GM19328 (cell line): ENCODE measurements around the gene MPPED1.

Source experiments
- ATAC-seq: cut with Tn5 transposase; IDR thresholded peaks from one replicate; pipeline ENCODE4 v1.9.1; 2021; ENCODE audit warnings: mild to moderate bottlenecking, moderate library complexity; ENCODE audit not compliant: unreplicated experiment

MPPED1 gene

DNA sequence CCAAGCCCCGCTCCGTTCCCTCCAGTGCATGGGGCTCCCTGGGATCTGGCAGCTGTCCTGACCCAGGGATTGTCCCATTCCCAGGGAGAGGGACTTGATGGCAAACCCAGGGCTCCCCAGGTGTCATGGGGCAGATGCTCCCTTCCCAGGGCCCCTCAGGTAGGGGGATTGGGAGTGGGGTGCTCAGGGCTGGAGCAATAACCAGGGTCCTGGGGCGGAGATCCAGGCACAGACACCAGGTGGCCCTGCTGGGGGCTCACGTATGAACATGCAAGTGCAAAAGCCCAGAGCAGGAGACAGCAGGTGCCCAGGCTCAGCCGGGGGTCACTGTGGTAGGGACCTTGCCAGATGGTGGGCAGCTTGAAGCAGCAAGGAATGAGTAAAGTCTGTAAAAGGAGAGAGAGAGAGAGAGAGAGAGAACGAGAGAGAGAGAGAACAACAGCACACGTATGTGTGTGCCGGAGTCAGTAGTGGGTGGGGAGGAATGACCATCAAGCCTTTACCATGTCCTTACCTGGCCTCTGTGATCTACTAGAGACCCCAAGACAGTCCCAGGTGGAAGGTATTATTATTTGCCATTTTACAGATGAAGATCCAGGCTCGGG is 19.3 kb upstream of the MPPED1 start:
- ATAC-seq: no peak

DNA sequence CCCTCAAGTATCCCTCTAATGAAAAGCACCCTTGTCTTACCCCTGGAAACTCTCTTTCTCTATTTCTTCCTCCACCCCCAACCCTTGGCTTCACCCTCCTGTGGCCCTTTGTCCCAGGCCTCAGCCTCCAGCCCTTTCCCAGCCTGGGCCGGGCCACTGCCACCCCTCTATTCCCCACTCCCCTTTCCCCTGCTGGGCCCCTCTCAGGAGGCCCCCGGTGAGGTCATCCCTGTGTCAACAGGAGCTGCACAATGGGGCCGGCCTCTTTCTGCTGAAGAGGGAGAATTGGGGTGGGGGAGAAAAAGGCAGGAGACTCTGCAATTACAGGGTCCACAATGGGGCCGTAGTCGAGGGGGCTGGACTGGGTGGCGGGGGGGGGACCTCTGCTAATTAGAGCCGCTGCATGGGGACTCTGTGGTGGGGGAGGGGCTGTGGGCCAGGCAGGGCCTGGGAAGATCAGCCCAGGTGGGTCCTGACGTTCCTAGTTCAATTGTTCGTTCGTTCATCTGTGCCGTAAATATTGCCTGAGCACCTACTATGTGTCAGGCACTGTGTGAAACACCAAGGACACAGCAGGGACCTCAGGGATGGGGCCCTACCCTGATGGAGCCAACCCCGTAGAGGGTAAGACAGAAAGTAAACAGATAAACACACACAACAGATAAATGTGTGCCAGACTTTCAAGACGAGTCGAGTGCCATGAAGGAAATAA is 18.5 kb upstream of the MPPED1 start:
- ATAC-seq: no peak

DNA sequence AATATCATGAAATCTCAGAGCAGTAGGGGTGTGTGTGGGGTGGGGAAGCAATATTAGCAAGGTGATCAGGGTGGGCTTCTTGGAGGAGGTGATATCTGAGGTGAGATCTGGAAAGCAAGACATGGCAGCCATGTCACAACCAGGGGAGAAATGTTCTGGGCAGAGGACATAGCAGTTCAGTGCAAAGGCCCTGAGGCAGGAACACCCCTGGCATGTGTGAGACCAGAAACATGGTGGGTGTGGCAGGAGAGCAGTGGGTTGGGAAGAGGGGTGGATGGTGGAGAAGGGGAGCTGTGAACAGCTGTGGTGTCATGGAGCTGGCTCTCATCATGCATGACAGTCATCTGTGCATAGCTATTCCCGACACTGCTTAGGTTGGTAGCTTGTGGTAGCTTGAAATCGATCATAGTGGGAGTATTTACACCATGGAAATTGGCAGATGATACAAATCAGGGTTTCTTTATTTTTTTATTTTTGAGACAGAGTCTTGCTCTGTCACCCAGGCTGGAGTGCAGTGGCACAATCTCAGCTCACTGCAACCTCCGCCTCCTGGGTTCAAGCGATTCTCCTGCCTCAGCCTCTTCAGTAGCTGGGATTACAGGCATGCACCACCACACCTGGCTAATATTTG is 17.9 kb upstream of the MPPED1 start:
- ATAC-seq: no peak

DNA sequence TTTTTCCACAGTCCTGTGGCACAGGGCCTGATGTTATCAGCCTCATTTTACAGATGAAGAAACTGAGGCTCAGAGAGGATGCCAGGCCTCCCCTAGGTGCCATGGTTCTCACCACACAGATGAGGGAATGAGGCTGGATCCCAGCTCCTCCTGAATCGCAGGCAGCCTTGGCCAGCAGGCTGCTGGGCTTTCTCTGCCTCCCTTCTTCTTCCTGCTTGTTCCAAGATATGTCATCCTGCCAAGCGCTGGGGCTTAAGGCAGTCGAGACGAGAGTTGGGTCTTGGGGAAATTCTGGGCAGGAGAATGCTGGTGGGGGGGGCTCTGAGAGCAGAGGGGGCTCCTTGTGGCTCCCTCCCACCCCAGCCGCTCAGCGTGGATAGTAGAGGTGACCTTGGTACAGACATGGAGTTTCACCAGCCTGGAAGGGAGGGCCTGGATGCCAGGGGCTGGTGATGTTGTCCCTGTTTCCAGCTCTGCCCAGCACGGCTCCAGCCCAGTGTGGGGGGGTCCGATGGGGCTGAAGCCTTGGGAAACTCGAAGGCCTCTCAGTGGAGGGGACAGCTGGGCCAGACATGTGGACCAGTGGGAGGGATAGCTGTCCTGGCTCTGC is 16.6 kb upstream of the MPPED1 start:
- no peak for ATAC-seq

DNA sequence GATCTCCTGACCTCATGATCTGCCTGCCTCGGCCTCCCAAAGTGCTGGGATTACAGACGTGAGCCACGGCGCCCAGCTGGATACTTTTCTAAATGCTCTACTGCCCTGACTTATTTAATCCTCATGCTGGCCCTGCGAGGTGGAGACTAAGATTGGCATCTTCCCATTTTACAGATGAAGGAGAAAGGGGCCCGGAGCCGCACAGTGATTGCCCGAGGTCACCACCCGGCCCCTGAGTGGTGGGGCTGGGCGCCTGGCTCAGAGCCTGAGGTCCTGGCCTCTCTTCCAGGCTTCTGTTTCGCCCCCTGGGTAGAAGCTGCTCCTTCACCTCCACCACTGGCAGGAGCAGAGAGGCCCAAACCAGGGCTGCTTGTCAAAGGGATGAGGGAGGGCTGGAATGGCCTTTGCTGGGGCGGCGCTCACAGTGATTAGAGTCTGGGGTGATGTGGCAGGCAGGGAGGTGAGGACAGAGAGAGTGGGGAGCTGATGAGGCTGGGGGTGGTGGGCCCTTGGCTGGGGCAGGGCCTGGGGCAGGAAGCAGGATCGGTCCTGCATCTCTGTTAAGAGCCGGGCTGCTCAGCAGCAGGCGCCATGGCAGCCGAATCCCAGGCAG is 15.4 kb upstream of the MPPED1 start:
- no peak for ATAC-seq

DNA sequence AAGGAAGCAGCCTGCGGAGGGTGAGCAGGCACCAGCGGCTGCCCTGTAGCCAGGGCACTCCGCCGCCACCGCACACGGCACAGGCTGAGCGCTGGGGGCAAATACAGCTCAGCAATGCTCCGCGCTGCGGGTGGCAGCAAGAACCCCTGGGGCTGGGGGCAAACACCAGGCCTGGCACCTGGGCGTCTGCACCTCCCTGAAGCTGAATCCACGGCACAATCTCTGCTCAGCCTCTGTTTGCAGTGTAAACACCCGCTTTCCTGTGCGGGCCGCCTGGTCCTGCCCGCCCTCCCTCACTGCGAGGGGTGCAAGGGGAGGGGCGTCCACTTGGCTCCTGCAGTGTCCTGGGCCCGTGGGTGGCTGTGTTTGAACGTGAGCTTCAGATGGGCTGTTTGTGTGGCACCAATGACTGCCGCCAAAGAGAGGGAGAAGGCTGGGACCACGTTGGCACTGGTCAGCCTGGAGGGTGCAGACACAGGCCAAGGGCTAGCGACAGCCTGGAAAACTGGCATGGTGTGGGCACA is 14.8 kb upstream of the MPPED1 start:
- no peak for ATAC-seq

DNA sequence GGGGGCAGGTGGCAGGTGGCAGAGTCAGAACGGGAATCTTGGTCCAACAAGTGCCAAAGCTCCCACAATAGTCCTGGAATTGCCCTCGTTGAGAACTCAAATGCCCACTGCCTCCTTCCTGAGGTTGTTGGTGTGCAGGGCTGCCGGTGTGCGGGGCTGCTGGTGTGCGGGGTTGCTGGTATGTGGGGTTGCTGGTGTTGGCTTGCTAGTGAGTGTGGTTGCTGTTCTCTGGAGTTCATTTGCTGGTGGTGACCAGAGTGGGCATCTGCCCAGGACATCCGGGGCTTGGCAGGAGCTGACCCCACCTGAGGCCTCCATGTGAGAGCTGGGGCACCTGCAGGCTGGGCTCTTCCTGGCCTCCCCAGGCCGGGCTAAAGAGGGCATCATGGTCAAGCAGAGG is 14.0 kb upstream of the MPPED1 start:
- ATAC-seq: no peak

DNA sequence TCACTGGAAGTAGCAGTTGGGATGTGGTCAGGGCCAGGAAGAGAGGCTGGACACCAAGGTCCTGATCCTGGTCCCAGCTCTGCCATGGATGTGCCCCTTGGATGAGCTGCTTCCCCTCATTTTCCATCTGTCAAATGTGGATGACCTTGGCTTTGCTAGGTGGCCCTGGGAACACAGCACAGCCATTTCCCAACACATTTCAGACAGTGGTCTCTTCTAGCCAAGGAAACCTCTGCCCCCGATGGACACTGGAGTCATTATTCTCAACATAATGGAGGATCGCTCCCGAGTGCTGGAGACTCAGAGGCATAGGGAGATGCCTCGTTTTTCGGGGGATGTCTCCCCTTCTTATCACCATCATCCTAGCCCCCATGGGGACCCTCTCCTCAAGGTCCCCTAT is 13.6 kb upstream of the MPPED1 start:
- ATAC-seq: no peak

DNA sequence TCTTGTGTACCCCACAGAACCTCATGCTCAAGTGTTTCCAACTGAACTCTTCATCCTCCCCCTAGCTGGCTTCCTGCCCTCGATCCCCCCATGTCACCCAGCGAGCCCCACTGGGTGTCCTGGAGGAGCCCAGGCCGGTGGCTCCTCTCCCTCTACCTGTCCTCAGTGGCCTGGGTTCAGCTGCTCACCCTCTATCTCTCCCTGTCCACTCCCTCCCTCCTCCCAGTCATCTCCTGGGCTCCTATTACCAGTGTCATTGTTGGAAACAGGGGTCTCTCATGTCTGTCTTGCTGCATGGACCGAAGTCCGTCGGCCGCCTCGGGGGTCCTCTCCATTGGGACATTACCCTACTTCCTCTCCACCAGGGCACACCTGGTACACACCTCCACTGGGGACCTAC is 12.9 kb upstream of the MPPED1 start:
- no peak for ATAC-seq

DNA sequence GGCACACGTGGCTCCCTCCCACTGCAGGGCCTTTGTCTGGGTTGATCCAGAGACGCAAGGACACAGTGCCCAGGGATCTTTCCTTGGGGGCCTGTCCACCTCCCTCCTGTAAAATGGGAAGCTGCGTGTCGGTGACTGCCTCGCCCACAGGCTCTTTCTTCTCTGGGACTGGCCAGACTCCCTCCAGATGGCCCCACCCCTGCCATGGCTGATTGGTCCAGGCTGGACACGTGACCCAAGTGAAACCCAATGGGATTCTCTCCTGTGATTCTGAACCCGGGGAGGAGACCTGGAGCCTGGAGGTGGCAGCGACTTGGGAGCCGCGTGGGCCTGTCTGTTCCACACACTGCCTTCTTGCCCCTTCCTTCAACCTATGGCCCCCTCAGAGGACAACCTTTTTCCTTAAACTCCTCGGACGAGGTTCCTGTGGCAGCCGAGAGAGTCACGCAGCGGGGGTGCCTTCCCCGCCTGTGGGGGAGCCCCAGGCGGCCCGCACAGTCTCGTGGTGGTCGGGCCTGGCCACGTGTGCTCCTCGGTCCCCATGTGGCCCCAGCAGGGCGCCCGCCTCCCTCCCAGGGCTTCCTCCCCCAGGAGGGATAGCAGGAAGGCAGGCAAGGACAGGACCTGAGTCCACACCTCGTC is 12.4 kb upstream of the MPPED1 start:
- no peak for ATAC-seq

DNA sequence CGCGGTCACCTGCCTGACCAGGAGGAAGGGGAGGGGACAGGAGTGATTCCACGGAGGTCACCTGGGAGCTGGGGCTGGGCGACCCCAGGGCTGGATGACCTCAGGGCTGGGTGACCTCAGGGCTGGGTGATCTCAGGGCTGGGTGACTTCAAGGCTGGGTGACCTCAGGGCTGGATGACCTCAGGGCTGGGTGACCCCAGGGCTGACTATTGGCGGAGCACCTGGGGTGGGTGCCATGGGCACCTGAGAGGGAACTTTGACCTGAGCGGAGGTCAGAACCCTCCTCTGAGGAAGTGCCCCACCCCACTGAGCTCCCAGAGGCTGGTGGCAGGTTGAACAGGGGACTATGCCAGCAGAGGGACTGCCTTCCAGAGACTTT is 11.8 kb upstream of the MPPED1 start:
- ATAC-seq: no peak

DNA sequence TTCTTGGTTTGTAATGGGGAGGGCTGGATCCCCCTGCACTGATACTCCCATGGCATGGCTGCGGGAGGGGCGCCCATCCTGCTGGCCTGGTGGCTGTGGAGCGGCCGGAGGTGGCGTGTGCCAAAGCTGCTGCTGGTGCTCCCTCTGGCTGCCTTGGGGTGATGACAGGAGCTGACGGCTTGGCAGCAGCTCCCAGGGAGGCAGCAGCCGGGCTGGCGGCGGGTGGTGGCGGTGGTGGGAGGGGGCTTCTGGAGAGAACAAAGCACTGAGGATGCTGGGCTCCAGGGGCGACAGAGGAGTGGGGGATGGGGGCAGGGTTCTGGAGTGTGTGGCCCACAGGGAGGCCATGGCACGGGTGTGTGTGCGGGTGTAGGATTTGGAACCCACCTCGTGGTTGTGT is 11.4 kb upstream of the MPPED1 start:
- ATAC-seq: no peak

DNA sequence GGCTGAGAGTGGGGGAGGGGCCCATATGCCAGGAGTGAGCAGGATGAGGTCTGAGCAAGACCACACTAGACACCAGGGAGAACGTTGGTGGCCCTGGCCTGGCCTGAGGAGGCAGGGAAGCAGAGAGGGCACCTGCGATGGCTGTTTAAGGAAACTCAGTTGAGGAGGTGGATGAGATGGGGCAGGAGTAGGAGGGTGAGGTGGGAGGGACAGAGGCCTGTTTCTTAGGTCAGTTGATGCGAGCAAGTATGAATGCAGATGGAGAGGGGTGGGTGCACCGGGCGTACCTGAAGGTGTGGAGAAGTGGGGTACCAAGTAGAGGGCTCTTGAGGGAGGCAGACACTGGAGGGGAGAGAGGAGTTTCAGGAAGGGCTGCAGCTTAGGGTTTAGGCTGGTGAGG is 10.6 kb upstream of the MPPED1 start:
- ATAC-seq: no peak

DNA sequence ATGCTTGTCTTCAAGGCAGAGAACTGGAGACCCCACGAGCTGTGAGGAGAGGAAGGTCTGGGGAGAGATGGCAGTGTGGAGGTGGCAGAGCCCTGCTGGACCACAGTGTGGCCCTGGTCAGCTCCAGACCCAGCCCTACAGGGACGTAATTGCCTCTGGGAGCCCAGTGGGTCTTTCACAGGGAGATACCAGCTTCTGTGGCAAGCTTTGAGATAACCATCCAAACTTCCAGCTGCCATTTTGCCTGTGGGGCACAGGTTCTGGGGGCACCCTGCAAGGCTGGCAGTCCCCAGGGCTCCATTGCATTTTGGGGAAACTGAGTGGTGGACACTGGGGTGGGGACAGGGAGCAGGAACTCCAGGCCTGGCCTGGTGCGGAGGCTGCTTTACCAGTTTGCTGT is 10.2 kb upstream of the MPPED1 start:
- ATAC-seq: no peak

DNA sequence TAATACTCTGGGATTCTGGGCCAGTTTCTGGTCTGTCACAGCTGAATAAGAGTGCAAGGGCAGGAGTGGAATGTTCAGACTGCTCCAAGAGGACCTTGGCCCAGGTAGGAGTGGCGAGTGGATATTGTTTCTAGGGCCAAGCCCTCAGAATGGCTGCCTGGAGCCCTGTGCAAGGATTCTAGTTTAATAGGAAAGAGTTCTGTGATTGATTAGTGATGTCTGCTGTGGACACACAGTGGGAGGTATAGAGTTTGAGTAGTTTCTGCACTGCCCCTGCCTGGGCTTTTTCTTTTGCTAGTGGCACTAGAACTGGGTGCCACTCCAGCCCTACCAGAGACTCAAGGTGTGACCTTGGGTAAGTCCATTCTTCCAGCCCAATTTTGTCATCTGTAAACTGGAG is 9.7 kb upstream of the MPPED1 start:
- no peak for ATAC-seq

DNA sequence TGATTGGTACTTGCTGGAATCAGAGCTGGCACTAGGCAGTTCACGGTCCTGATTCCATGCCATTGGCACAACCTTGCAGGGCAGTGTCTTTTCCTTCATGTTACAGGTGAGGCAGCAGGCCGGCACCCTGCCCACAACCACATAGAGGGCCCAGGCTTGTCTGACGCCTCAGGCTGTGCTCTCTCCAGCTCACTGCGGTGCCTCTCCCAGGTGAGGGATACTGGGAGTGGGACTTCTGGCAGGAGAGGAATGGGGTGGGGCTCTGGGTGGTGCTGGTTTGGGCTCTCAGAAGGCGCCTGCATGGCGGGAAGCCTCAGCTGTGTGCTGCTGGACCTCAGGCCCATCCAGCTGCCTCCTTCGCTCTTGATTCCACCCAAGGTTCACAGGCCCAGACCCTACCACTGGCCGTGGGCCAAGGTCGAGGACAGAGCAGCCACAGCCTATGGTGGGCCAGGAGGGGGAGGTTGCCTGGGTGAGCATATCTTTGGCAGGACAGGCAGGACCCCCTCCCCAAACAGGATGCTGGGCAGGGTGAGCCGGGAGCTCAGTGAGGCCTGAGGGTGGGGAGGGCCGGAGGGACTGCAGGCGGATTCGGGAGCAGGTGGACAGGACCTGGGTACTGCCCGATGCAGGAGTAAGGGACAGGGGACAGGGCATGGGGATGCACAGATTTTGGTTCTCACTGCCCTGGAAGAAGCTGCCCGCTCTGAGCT is 7.0 kb upstream of the MPPED1 start:
- no peak for ATAC-seq

DNA sequence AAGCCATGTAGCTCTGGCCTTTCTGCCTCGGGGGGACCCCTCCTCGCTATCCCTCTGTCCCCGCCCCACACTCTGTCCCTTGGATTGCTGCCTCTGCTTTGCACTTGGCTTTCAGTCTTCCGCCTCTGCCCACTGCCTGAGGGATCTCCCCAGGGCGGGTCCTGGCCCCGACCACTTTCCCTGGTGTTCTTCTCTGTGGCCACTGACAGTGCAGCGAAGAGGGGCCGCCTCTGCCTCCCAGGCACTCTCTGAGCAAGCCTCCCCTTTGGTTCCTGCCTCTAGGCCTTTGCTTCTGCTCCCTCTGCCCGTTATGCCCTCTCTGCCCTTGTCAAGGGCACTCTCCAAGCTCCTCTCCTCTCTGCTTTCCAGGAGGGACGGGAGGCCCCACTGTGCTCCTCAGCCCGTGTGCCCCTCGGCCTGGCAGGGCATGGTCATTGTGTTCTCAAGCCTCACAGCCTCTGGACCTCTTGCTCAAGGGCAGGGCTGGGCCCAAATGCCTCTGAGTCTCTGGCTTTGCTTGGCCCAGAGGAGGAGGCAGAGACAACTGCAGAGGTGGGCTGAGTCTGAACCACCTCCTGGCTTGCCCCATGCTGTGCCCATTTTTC is 5.5 kb upstream of the MPPED1 start:
- no peak for ATAC-seq

DNA sequence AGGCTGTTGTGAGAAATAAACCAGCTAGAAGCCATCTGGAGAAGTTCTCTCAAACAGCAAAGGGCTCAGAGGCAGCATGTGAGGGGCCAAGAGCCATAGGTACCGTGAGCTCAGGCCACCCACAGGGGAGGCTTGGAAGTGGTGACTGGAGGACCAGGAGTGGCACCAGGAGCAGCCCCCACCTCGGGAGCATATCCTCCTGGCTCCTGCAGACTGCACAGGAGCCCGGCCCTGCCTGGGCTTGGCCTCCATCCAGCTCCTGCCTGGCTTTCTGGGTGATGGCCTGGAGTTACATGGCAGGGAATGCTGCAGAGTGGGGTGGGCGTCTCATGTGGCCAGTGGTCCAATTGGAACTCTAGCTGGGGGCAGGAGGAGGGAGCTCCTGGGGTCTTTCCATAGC is 4.2 kb upstream of the MPPED1 start:
- ATAC-seq: no peak

DNA sequence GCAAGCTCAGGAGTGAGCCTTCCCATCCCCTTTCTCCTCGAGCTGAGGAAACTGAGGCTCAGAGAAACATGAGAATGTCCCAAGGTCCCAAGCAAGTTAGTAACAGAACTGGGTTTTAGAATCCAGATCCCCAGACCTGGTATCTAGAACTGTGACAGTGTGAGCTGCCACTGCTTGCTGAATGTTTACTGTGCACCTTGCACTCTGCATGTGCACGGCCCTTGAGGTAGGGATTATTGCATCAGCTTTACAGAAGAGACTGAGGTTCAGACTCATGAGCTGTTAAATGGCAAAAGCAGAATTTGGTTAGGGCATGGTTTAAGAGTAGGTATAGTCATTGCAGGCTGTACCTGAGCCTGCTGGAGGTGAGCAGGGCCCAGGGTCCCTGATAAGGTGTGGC is 3.8 kb upstream of the MPPED1 start:
- no peak for ATAC-seq

DNA sequence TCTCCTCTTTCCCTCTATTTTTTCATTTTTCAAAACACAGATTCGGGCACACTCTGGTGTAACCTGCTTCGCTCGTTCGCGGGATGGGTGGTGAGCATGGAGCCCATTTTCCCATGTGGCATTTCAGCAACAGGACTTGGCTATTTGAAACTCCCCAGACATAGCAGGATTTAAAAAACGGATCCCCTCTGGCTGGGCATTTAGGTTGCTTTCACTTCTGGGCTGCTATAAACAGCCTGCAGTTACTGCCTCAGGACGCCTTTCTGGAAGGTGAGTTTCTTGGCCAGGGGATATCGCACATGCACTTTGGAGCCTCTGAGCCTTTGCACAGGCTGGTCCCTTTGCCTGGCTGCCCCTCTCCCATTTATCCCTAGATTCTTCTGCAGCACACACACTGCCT is 2.8 kb upstream of the MPPED1 start:
- ATAC-seq: no peak
